HG02970 (cell line): ENCODE measurements around the gene ANKS1A.
"Not testable (repeated sequence)": the region's sequence is repeated elsewhere in the genome, so short reads cannot be mapped to it uniquely, and the experiment has no call there.

ENCODE experiments used
- ATAC-seq: cut with Tn5 transposase; IDR thresholded peaks from one replicate; pipeline ENCODE4 v1.9.1; 2021; ENCODE audit warnings: mild to moderate bottlenecking, moderate library complexity, moderate number of reproducible peaks; ENCODE audit not compliant: unreplicated experiment, low FRiP score

ANKS1A gene

DNA sequence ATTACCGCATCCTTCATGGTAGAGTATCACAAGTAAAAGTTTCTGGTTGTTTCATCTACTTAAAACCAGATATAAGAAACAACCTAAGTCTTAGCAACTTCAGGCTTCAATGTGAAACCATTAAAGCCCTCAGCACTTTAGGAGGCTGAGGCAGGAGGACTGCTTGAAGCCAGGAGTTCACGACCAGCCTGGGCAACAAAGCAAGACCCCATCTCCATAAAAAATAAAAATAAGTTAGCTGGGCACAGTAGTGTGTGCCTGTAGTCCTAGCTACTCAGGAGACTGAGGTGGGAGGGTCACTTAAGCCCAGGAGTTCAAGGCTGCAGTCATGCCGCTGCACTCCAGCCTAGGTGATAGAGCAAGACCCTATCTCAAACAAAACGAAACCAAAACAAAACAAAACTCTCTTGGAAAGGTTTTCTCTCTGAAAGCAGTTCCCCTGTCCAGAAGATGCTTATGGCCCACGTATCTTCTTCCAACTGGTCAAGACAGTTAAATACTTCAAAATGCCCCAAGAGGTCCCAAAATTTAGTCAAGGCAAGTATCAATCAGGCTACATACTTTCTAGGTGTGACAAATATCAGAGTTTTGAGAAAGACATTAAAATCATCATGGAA lies 11.1 kb upstream of the ANKS1A start:
- no peak for ATAC-seq

DNA sequence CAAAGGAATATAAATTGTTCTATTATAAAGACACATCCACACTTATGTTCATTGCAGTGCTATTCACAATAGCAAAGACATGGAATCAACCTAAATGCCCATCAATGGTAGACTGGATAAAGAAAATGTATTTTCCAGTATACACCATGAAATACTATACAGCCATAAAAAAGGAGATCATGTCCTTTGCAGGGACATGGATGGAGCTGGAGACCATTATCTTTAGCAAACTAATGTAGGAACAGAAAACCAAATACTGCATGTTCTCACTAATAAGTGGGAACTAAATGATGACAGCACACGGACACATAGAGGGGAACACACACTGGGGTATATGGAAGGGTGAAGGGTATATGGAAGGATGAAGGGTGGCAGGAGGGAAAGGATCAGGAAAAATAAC lies 5.0 kb upstream of the ANKS1A start:
- ATAC-seq: not testable (repeated sequence)

DNA sequence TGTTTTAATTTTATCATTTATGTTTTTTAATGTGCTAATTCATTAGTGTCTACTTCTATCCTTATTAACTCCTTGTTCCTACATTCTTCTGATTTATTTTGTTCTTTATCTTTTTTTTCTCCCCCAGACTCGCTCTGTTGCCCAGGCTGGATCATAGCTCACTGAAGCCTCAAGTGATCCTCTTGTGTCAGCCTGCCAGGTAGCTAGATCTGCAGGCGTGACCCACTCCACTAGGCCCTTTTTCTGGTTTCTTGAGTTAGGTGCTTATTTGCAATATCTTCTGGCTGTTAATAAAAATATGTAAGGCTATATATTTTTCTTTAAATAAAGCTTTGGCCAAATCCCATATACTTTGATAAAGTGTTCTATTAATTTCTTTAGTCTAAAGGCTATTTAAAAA lies 4.1 kb upstream of the ANKS1A start:
- ATAC-seq: no peak

DNA sequence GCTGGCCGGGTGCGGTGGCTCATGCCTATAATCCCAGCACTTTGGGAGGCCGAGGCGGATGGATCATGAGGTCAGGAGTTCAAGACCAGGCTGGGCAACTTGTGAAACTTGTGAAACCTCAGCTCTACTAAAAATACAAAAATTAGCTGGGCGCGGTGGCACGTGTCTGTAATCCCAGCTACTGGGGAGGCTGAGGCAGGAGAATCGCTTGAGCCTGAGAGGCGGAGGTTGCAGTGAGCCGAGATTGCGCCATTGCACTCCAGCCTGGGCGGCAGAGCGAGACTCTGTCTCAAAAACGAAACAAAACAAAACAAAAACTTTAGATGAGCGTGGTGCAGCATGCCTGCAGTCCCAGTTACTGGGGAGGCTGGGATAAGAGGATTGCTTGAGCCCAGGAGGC lies 3.2 kb upstream of the ANKS1A start:
- ATAC-seq: not testable (repeated sequence)

DNA sequence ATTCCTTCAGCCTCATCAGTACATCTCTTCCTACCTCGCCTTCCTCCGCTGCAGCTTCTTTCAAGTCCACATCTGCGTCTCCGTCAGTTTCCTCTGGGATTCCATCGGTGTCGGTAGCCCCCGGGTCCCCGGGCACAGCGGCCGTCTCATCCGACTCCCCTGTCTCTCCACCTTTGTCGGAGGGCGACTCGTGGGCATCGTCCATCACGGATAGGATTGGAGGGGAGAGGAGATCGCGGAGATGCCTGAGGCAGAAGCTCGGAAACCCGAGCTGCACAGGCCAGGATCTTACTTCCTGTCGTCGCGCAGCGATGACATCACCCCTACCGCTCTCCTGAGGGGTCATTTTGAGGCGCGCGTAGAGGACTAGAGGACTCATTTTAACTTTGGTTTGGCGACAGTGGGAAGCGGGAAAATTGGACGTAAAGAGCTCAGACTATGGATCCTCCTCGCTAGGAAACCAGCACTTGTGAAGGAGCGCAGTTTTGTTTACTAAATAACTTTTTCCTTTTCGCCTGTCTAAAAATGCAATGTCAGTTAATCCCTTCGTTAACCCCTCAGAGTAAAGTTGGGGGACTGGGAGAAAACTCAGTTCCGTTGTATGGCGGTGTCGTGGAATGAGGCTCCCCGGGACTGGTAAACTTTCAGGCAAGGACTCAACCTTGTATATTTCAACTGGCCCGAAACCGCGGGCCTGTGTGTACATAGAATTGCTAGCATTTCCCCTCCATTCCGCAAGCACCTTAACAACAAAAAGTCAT lies 1.1 kb upstream of the ANKS1A start, which contains the start of gene TAF11:
TAF11 (minus strand) TSS at position 290 of the 761 bp plus-strand sequence; CDS start at position 205, 85 bp downstream.
- ATAC-seq: peak; percentile 85

DNA sequence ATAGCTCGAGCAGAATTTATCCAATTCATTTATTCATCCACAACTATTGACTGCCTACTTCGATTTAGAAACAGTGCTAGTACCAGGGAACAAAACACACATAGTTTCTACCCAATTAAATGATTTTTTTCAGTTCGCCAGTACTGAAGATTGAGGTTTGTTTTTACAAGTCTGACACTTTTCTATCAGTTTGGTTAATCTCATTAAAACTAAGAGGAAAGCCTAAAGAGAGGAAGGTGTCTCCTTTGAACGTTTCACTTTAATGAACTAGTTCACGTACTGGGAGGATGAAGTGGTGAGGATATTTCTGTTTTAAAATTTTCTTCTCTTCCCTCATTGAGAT lies 570 bp upstream of the ANKS1A start:
- no peak for ATAC-seq

DNA sequence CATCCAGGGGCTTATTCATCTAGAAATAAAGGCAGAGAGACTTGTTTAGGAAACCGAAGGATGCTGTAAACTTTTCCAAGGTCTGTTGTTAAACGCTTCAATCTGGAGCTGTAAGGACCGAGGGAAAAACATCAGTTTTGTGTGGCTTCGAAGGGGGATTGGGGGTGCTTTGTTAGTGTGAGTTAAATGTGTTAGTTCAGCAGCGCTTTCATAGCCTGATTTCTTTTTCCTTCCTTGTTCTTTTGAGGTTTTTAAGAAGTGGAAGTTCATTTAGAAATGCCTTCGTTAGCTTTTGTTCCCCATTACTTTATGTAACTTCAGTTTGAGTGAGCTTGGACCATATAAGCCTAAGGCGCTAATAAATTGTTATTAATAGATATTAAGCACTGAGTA lies 1.5 kb downstream of the ANKS1A start:
- no peak for ATAC-seq

DNA sequence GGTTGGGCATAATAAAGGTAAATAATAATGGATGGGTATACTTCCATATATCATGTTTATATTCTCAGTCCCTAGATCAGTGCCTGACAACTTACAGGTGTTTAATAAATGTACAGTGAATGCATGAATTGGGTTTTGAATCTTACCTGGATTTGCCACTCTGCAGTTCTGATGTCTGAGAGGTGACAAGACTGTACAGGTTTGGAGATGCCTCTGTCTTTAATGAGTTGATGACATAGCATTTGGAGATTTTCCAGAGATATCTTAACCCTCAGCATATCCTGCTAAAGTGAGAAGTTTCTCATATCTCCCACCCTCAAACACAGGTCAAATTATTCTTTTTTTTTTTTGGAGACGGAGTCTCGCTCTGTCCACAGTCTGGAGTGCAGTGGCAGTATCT lies 2.2 kb downstream of the ANKS1A start:
- no peak for ATAC-seq

DNA sequence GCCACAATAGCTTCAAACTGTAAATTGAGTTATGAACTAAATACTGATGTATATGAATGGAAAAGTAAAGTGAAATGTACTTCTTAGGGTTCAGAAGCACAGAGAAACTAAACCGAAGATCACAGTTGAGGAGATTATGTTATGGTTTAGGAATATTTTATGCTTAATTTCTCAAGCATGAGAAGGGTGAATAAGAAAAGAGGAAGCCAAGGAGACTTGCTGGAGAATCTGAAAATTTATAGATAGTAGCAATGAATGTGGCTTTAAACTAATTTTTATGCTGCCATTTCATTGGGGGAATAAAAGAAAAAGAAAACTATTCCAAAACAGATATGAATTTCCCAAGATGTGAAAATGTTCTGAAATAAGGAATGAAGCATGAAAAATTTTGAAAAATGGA lies 5.6 kb downstream of the ANKS1A start:
- ATAC-seq: no peak

DNA sequence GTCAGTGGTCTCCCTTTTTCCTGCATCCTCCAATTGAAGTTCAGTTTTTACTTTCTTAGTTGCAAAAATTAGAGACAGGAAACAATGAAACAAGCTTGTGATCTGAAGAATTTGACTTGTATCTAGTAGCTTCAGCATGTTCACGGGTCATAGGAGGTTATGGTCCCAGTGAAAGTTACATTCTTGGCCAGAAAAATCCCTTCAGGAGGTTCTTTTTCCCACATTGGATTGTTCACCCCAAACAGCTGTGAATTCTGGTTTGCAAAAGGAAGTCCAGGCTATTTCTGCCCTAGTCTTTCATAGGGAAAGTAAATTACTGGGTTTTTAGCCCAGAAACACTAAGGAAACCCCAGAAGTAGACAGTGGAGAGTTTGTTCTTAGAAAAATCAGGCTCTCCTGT lies 8.1 kb downstream of the ANKS1A start:
- ATAC-seq: no peak

DNA sequence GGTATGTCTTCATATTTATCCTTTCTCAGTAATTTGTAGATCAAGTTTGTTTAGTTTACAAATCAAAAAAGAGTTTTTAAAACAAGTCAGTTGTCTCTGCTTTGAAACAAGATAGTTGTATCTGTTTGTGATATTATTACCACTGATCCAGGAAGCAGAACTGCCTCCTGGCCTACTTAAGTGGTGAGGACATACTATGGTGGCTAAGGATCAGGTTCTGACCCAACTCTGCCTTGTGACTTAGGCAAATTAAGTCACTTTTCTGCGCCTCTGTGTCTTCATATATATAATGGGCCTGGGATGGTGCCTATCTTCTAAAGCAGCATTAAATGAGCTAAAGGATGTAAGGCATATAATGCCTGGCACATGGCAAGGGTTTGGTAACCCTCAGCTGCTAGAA lies 8.7 kb downstream of the ANKS1A start:
- no peak for ATAC-seq

DNA sequence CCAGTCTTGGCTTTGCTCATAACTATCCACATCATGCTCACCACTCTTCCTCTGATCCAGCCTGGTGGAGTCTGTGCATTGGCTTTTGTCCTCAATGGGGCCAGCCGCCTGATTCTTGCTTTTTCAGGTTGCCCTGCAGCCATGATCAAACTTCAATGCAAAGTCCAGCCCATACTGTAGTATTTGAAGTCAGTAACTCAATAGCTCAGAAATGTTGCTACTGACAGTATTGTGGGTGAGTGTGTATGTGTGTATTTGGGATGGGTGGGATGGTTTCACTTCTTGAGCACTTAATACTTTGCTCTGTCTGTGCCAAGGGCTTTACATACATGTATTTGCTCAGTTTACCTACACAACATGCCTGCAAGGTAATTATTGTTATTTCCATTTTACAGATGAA lies 10.7 kb downstream of the ANKS1A start:
- not testable (repeated sequence) for ATAC-seq

DNA sequence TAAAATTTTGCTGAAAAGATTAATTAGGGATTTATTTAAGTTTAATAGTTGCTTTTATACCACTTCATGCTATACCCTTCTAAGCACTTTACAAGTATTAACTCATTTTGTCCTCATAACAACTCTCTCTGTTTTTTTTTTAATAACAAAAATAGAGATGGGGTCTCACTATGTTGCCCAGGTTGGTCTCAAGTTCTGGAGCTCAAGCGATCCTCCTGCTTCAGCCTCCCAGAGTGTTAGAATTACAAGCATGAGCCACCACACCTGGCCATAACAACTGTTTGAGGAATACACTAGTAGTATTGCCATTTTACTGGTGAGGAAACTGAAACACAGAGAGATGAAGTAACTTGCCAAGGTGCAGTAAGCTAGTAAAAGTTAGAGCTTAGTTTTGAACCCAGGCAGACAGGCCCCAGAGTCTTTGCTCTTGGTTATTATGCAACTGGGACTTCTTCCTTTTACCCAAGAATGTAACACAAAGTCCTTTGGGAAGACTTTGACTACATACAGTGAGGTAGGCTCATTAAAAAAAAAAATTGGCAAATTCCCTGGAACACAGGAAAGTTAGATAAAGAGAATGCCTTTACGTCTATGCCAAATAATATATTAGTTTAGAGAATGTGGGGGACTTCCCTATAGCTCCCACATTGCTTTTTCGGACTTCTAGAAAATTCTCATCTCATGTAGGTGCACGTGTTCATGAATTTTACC lies 11.4 kb downstream of the ANKS1A start:
- no peak for ATAC-seq

DNA sequence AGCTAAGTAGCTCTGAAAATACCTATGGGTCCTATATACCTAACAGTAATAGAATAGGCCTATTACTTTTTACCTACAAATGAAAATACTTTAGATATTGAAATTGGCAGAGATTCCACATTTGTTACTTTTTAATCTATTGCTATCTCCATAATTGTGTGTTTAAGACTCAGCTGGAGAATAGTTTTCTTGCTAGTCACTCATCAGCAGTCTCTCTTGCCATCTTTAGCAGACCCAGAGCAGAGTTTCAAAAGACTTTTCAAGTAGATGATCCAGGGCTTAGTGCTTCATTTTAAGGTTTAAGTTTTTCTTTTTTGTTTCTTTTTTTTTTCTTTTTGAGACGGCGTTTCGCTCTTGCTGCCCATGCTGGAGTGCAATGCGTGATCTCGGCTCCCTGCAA lies 12.9 kb downstream of the ANKS1A start:
- ATAC-seq: no peak

DNA sequence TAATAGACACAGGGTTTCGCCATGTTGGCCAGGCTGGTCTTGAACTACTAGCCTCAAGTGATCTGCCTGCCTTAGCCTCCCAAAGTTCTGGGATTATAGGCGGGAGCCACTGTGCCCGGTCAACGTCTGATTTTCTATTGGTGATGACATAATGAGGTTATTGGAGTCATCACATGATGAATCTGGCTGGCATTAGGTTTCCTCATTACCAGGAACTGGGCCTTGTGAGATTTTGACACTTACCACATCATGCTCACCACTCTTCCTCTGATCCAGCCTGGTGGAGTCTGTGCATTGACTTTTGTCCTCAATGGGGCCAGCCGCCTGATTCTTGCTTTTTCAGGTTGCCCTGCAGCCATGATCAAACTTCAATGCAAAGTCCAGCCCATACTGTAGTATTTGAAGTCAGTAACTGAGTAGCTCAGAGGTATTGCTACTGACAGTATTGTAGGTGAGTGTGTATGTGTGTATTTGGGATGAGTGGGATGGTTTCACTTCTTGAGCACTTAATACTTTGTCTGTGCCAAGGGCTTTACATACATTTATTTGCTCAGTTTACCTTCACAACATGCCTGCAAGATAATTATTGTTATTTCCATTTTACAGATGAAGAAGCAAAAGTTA lies 16.0 kb downstream of the ANKS1A start:
- ATAC-seq: no peak

DNA sequence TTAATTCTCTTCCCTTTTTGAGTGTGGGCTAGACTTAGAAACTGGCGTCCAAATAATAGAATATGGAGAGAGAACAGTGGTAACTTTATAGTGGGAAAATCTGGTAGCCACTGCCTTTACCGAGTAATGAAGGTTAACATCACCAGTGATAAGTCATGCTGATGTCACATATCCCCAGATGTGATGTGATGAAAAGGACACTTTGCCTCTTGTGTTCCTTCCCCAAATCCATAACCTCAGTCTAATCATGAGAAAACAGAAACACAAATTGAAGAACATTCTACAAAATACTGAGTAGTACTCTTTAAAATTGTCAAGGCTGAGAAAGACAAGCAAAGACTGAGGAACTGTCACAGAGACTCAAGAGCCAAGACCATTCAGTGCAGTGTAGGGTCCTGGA lies 17.8 kb downstream of the ANKS1A start:
- ATAC-seq: no peak

DNA sequence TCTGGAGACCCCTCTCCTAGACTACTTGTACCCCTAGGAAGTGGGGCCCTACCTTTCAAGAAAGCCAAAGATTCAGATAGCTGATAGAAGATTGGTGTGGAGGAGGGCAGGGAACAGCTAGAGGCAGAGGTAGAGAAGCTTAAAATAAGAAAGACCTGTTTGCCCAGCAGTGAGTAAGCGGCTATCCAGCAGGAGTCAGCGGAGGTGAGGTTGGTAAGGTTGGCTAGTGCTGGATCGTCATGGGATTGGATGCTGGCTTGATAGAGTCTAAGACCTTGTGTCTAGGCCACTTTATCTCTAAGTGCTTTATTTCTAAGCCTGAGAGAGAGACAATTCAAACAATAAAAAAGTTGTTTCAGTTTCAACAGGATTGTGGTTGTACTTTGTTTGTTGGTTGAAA lies 19.1 kb downstream of the ANKS1A start:
- ATAC-seq: no peak

DNA sequence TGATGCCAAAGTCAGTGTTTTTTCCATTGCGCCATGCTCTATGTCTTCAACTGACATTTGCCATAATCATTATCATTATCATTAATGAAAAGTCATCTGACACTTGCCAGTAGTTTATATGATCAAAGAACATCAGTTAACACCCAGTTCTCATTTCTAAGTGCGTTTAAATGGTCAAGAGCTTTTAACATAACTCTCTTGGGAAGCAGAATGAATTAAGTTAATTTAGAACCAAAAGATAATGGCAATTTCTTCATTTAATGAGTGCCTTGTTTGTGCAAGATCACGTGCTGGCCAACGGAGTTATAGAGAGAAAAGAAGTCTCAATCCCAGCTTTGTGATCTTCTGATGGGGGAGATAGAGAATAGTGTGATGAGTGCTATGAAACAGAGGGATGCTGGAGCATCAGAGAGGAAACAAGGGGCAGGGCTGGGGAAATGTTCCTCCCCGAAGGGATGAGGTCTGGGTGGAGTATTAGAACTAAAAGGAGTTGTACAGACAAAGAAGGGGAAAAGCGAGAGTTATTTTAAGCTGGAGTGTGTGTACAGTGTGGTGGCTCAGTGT lies 20.3 kb downstream of the ANKS1A start:
- ATAC-seq: no peak

DNA sequence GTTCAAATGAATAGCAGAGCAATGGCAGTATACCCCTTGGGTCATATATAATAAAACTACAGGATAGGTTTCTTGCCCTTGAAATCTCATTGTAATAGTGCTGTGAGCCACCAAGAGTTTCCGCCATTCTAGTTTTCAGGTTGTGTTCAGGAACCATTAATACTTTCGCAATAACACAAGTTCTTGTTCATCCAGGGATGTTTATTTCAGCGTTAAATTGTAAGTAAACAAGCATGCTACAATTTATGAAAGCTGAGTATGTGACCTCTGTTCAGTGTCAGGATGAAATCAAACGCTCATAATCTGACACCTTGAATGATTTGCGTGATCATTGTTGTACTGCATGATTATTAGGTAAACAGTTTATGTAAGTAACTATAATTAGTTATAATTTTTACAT lies 22.8 kb downstream of the ANKS1A start:
- ATAC-seq: no peak

DNA sequence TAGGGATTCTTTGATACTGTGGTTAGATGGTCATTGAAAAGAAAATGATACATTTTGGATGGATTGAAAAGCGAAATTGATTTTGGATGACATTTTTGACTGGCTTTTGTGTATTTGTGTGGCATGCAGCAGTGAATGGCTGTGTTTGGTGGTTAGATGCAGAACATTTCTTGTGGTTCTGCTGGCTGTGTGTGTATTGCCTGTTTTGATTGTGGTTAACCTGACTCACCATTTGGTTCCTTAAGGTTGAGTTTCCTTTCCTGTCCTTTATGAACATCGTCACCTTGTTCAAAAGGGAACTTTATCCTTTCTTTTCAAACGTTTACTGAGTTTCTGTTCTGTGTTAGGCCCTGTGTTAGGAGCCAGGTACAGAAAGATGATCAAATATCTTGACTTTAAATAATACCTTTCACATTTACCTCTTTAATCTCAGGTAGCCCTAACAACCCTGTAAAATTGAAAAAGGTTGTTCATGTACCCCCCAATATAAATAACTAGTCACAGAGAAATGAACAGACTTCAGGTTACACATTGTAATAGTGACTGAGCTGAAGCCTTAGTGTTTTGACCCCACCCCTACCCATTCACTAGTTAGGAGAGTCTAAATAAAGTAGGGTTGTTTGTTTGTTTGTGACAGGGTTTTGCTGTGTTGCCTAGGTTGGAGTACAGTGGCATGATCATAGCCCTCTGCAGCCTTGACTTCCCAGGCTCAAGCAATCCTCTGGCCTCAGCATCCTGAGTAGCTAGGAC lies 23.8 kb downstream of the ANKS1A start:
- ATAC-seq: no peak
